GM13976 (cell line): ENCODE results near the gene ARPC4.

Experiments
- DNase-seq: peaks from one replicate; pipeline ENCODE4 v3.0.0; 2012; ENCODE audit warnings: low spot score
- CTCF ChIP-seq: IDR thresholded peaks from 2 replicates; pipeline ENCODE4 v1.5.1; 2012; ENCODE audit warnings: borderline replicate concordance, mild to moderate bottlenecking; ENCODE audit not compliant: insufficient read depth; ENCODE audit errors: extremely low read depth, missing control alignments, control extremely low read depth
- in situ Hi-C: fragments of 300-500 bp; cut with MboI; formaldehyde crosslinking; loops from one replicate; pipeline ENCODE4 v1.12.0; 2022; ENCODE audit warnings: low sequenced_read_pairs, mixed read lengths, inconsistent platforms; ENCODE audit not compliant: unreplicated experiment

Gene ARPC4

GRCh38 chr3:9797196-9797945 lies 4.5 kb downstream of the ARPC4 start:
- DNase-seq: no peak
- TF ChIP-seq CTCF: no peak
- in situ Hi-C loops: no loop called here

- in situ Hi-C loops: no loop called here
- no peak for TF ChIP-seq CTCF
- DNase-seq: no peak
These were observed 7.6 kb downstream of the ARPC4 start for GRCh38 chr3:9800529-9800928.

GRCh38 chr3:9803494-9803893 lies 10.6 kb downstream of the ARPC4 start:
- DNase-seq: no peak
- TF ChIP-seq CTCF: no peak
- in situ Hi-C loops: no loop called here

- no peak for TF ChIP-seq CTCF
- in situ Hi-C loops: no loop called here
- DNase-seq: no peak
These were observed 12.1 kb downstream of the ARPC4 start for GRCh38 chr3:9804996-9805395.

GRCh38 chr3:9806137-9806536 lies 13.3 kb downstream of the ARPC4 start:
- DNase-seq: no peak
- TF ChIP-seq CTCF: no peak
- in situ Hi-C loops: no loop called here

- in situ Hi-C loops: no loop called here
- no peak for TF ChIP-seq CTCF
These were observed 14.1 kb downstream of the ARPC4 start for GRCh38 chr3:9806688-9807589.

More at GRCh38 chr3:9806688-9807589, 14.1 kb downstream of the ARPC4 start:
- DNase-seq: no peak
